Ascending aorta (tissue), 2 donors: ENCODE measurements around the gene DNAAF2. TPM values are rescaled to one million over a fixed set of nuclear protein-coding genes. Genes with fewer than 3 reads are reported as not detected.
A peak's percentile ranks its signal among the peaks of the same experiment; 100 is the strongest.
"Not testable (repeated sequence)": the region's sequence is repeated elsewhere in the genome, so short reads cannot be mapped to it uniquely, and the experiment has no call there.

ENCODE experiments used
- DNase-seq, 2 donors: peaks; one replicate each; pipeline ENCODE4 v3.0.0-alpha.2; 2019; ENCODE audit warnings: low spot score in 2 of 2
- H3K27ac ChIP-seq, 2 donors: fragments of 200-600 bp; sonication (generic); one replicate each; pipeline ENCODE4 v1.5.1; 2016 to 2017; ENCODE audit warnings: mild to moderate bottlenecking in 1 of 2
- H3K27me3 ChIP-seq: fragments of 200-600 bp; sonication (generic); one replicate; pipeline ENCODE4 v1.5.1; 2017
- H3K36me3 ChIP-seq, 2 donors: fragments of 200-600 bp; sonication (generic); one replicate each; pipeline ENCODE4 v1.5.1; 2016
- H3K4me1 ChIP-seq, 2 donors: fragments of 200-600 bp; sonication (generic); one replicate each; pipeline ENCODE4 v1.5.1; 2016 to 2017; ENCODE audit warnings: mild to moderate bottlenecking in 1 of 2
- H3K4me3 ChIP-seq, 2 donors: fragments of 200-600 bp; sonication (generic); one replicate each; pipeline ENCODE4 v1.5.1; 2016 to 2017; ENCODE audit warnings: mild to moderate bottlenecking in 1 of 2
- H3K9me3 ChIP-seq, 2 donors: fragments of 200-600 bp; sonication (generic); one replicate each; pipeline ENCODE4 v1.5.1; 2016
- intact Hi-C: fragments of 100-400 bp; cut with DNase I; formaldehyde crosslinking; loops from one replicate; pipeline ENCODE4 v1.15.1; 2023
- total RNA-seq: library from RNA; depleted of rRNA; stranded (reverse); fragments of >200 nt; gene quantifications from one replicate; pipeline ENCODE4 v1.1.0, GENCODE V29; 2016
- TF ChIP-seq, protein P1 (sequence below), 3 experiments: fragments of 200-600 bp in 2 of 3; fragments of 450-650 bp in 1 of 3; sonication (generic) in 2 of 3; IDR thresholded peaks; one replicate each; pipeline ENCODE4 v1.5.1; 2016 to 2019; ENCODE audit warnings: antibody characterized with exemption in 3 of 3, mild to moderate bottlenecking in 1 of 3, moderate library complexity in 1 of 3

The DNAAF2 gene
- total RNA-seq, 1 donor from 2014 or later, result 14.0 TPM

DNA sequence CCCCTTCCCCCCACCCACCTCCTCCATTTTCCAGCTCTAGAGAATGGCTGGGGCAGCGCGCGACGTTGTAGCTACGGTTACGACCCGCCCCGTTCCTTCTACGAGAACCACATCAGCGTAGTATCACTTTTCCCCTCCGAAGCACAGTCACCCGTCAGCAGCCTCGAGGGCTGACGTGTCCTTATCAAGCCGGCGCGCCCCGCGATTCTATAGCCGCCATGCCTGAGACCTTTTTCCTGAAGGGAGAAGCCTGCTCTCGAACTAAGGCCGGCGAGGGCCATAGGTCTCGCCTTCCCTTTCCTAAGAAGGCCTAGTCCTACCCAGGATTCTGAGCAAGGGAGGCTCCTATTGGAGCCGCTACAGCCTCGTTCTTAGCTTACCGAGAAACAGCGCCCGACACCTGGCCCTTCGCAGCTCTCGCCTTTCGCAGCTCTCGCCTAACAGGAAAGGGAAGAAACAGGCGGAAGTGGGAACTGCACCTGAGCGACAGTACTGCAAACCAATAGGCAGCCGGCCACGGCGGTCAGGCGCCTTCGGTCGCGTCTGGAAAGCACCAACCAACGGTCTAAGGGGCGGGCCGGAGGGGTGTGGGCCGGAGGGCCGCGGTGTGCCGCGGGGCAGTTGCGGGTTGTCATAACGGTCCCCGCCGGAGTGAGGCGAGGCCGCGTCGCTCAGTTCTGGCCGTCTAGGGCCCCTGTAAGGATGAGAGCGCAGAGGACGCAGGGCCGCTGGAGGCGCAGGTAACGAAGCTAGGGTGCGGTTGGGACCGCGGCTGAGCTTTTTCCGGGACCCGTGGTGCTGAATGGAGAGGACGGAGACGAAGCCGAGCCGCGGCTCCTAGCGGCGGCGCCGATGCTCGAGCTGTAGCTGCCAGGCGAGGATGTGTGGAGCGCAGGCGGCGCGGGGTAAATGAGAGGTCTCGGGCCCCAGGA, 14.6 kb downstream of the DNAAF2 start, which contains the start of the genes MGAT2 and RPL36AL:
TSS of gene MGAT2 (plus strand) at position 618 of the 932 bp plus-strand sequence. CDS start 470 bp downstream, outside the sequence.
TSS of gene RPL36AL (minus strand) at position 445 of the 932 bp plus-strand sequence. CDS start 1,522 bp downstream, outside the sequence.
- peaks cover 6 to 29% of the 10 kb centered on the region in 2 donors for H3K4me1 ChIP-seq

DNA sequence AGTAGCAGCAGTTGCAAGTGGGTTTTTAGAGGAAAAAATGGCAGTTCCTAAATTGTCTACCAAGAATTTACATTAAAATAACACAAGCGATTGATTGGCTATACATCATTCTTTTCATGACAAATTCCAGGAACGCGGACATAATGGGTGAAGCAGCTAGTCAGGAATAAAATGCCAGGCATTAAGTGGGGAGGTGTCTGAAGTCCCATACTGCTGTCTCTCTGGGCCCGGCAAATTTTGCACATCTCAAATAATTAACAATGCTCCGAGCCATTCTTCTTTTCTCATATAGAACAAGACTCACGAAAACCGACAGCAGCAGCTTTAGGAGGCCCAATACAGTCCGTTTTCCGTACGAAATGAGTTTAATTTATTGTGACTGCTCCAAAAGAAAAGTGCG, 15.3 kb downstream of the DNAAF2 start:
- Histone ChIP-seq H3K9me3 (no peaks in the 10 kb centered on the region), H3K36me3 (peaks cover 0 to 23% of the 10 kb centered on the region in 2 donors), H3K4me3 (peak overlapping the region; percentile 63 to 98), H3K4me1 (peaks cover 6 to 29% of the 10 kb centered on the region in 2 donors), H3K27ac (peak overlapping the region; percentile 97 to 98), H3K27me3 (no peaks in the 10 kb centered on the region)
- DNase-seq, result no peak
- TF ChIP-seq, protein P1, sequence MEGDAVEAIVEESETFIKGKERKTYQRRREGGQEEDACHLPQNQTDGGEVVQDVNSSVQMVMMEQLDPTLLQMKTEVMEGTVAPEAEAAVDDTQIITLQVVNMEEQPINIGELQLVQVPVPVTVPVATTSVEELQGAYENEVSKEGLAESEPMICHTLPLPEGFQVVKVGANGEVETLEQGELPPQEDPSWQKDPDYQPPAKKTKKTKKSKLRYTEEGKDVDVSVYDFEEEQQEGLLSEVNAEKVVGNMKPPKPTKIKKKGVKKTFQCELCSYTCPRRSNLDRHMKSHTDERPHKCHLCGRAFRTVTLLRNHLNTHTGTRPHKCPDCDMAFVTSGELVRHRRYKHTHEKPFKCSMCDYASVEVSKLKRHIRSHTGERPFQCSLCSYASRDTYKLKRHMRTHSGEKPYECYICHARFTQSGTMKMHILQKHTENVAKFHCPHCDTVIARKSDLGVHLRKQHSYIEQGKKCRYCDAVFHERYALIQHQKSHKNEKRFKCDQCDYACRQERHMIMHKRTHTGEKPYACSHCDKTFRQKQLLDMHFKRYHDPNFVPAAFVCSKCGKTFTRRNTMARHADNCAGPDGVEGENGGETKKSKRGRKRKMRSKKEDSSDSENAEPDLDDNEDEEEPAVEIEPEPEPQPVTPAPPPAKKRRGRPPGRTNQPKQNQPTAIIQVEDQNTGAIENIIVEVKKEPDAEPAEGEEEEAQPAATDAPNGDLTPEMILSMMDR (IDR thresholded peaks at IDR 0.05), result no peak
- intact Hi-C loops, result loop anchor here (1.0 to 5.0 kb wide), 5 partner anchors 15 to 498 kb away; partner anchors contain the start of genes LRR1, RPS29 and VCPKMT

More for the DNA sequence above, 14.6 kb downstream of the DNAAF2 start, which contains the start of the genes MGAT2 and RPL36AL:
- H3K9me3 ChIP-seq, result no peaks in the 10 kb centered on the region
- TF ChIP-seq, protein P1 (IDR thresholded peaks at IDR 0.05), result peak; percentile 20 to 32 (median 30)
- H3K36me3 ChIP-seq, result peaks cover 0 to 23% of the 10 kb centered on the region in 2 donors
- no peaks in the 10 kb centered on the region for H3K27me3 ChIP-seq
- H3K4me3 ChIP-seq, result peak within 1 kb of the TSS; percentile 63 to 98
- H3K27ac ChIP-seq, result peak within 1 kb of the TSS; percentile 97 to 98
- intact Hi-C loops, result loop anchor here (1.0 to 5.0 kb wide), 5 partner anchors 14 to 497 kb away; partner anchors contain the start of genes LRR1, RPS29 and VCPKMT
- DNase-seq, result peak; percentile 95 to 98

DNA sequence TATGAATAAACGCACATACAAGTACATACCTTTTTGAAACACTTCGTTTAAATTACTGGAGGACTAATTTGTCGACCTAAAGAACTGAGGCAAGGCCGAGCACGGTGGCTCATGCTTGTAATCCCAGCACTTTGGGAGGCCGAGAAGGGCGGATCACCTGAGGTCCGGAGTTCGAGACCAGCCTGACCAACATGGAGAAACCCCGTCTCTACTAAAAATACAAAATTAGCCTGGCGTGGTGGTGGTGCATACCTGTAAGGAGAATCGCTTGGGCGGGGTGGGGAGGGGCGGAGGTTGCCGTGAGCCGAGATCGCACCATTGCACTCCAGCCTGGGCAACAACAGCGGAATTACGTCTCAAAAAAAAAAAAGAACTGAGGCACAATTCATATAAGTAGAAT, 15.8 kb downstream of the DNAAF2 start:
- peak overlapping the region in 1 of 2 donors; percentile 97 for H3K27ac ChIP-seq

GRCh38 chr14:49617852-49618519, 17.1 kb downstream of the DNAAF2 start:
- no peak overlapping the region for H3K4me3 ChIP-seq
- no peak overlapping the region for H3K27ac ChIP-seq
- peaks cover 0 to 23% of the 10 kb centered on the region in 2 donors for H3K36me3 ChIP-seq
- no peak for DNase-seq
- no peaks in the 10 kb centered on the region for H3K9me3 ChIP-seq
- intact Hi-C loops, result no loop called here
- no peaks in the 10 kb centered on the region for H3K27me3 ChIP-seq
- TF ChIP-seq, protein P1 (IDR thresholded peaks at IDR 0.05), result no peak
- peaks cover 6 to 18% of the 10 kb centered on the region in 2 donors for H3K4me1 ChIP-seq

More for the DNA sequence above, 15.8 kb downstream of the DNAAF2 start:
- intact Hi-C loops, H3K9me3 ChIP-seq, H3K27me3 ChIP-seq, DNase-seq: not testable (repeated sequence)
- peaks cover 6 to 28% of the 10 kb centered on the region in 2 donors for H3K4me1 ChIP-seq
- peaks cover 0 to 23% of the 10 kb centered on the region in 2 donors for H3K36me3 ChIP-seq
- peak overlapping the region; percentile 63 to 98 for H3K4me3 ChIP-seq

- Histone ChIP-seq H3K36me3 (peaks cover 0 to 23% of the 10 kb centered on the region in 2 donors), H3K27me3 (no peaks in the 10 kb centered on the region), H3K9me3 (no peaks in the 10 kb centered on the region), H3K4me3 (no peak overlapping the region), H3K4me1 (peaks cover 6 to 9% of the 10 kb centered on the region in 2 donors), H3K27ac (no peak overlapping the region)
- TF ChIP-seq, protein P1 (IDR thresholded peaks at IDR 0.05), result no peak
- intact Hi-C loops, result no loop called here
- no peak for DNase-seq
Observed at GRCh38 chr14:49615776-49616175, 19.3 kb downstream of the DNAAF2 start.
